HepG2 (cell line): ENCODE results near the gene SYPL2. TPM values are rescaled to one million over a fixed set of nuclear protein-coding genes. Genes with fewer than 3 reads are reported as not detected.

Source experiments
- BRCA1 ChIP-seq: sonication (generic); formaldehyde crosslinking; IDR thresholded peaks from 2 replicates; pipeline ENCODE4 v1.4.0; 2020; ENCODE audit warnings: missing genetic modification reagents
- CENPX ChIP-seq: sonication (generic); formaldehyde crosslinking; IDR thresholded peaks from 2 replicates; pipeline ENCODE4 v1.9.0; 2021; ENCODE audit warnings: mild to moderate bottlenecking, missing genetic modification reagents, moderate library complexity
- CREM ChIP-seq, 2 experiments: sonication (generic) in 1 of 2; formaldehyde crosslinking in 1 of 2; IDR thresholded peaks; 2 replicates each; pipeline versions ENCODE4 v1.4.0 to v1.6.1; 2016 to 2020; ENCODE audit warnings: antibody characterized with exemption in 1 of 2, mild to moderate bottlenecking in 1 of 2, missing genetic modification reagents in 1 of 2
- IRX3 ChIP-seq: sonication (generic); formaldehyde crosslinking; IDR thresholded peaks from 2 replicates; pipeline ENCODE4 v1.8.1; 2023; ENCODE audit warnings: mild to moderate bottlenecking, low read depth, missing genetic modification reagents, borderline replicate concordance
- KLF6 ChIP-seq: IDR thresholded peaks from 2 replicates; pipeline ENCODE4 v1.8.0; 2016; ENCODE audit warnings: missing biosample characterization, missing genetic modification reagents
- PTBP1 ChIP-seq: fragments of 200-400 bp; formaldehyde crosslinking; IDR thresholded peaks from 2 replicates; pipeline ENCODE4 v1.6.1; 2018; ENCODE audit warnings: low read length, low read depth; ENCODE audit not compliant: poor library complexity, severe bottlenecking
- RARA ChIP-seq: IDR thresholded peaks from 2 replicates; pipeline ENCODE4 v1.6.1; 2016; ENCODE audit warnings: missing genetic modification reagents, missing compliant biosample characterization
- RBFOX2 ChIP-seq: fragments of 200-400 bp; formaldehyde crosslinking; IDR thresholded peaks from 2 replicates; pipeline ENCODE4 v1.6.1; 2017; ENCODE audit warnings: low read depth, mild to moderate bottlenecking, low read length
- SAP130 ChIP-seq: IDR thresholded peaks from 2 replicates; pipeline ENCODE4 v1.6.1; 2016; ENCODE audit warnings: low read depth
- SKI ChIP-seq: fragments of 450-650 bp; IDR thresholded peaks from one replicate; pipeline ENCODE4 v1.6.1; 2018; ENCODE audit warnings: mild to moderate bottlenecking; ENCODE audit not compliant: partially characterized antibody
- SMAD1 ChIP-seq: sonication (generic); formaldehyde crosslinking; IDR thresholded peaks from 2 replicates; pipeline ENCODE4 v1.4.0; 2020; ENCODE audit warnings: missing genetic modification reagents, low read depth, mild to moderate bottlenecking, borderline replicate concordance
- SRSF9 ChIP-seq: fragments of 200-400 bp; formaldehyde crosslinking; IDR thresholded peaks from 2 replicates; pipeline ENCODE4 v1.6.1; 2018; ENCODE audit warnings: borderline replicate concordance, mild to moderate bottlenecking, low read depth, low read length; ENCODE audit not compliant: insufficient read depth, poor library complexity, severe bottlenecking
- ZBTB37 ChIP-seq: sonication (generic); formaldehyde crosslinking; IDR thresholded peaks from 2 replicates; pipeline ENCODE4 v1.4.0; 2020; ENCODE audit warnings: mild to moderate bottlenecking, missing genetic modification reagents
- ZNF17 ChIP-seq: sonication (generic); formaldehyde crosslinking; IDR thresholded peaks from 2 replicates; pipeline ENCODE4 v1.5.0; 2020; ENCODE audit warnings: mild to moderate bottlenecking, missing genetic modification reagents
- polyA plus RNA-seq, 8 experiments: library from polyadenylated mRNA; depleted of rRNA in 3 of 8; stranded (reverse) in 7 of 8; unstranded in 1 of 8; fragments of >200 nt; fragmentation: Illumina TruSeq in 4 of 8; extraction: Trizol in 4 of 8; gene quantifications; 2 replicates each; pipeline versions ENCODE4 v1.2.1 to v1.2.3, GENCODE V29; 2011 to 2016; ENCODE audit warnings: low read depth in 4 of 8, missing spikeins in 1 of 8, mixed read lengths in 1 of 8; ENCODE audit not compliant: insufficient read depth in 1 of 8
- total RNA-seq, 5 experiments: library from RNA; depleted of rRNA; stranded (reverse); fragments of >200 nt; fragmentation: Illumina TruSeq; extraction: Trizol; gene quantifications; 2 replicates each; pipeline ENCODE4 v1.2.3, GENCODE V29; 2016; ENCODE audit warnings: low read depth in 1 of 5
- TF ChIP-seq, protein P1 (sequence below): sonication (generic); formaldehyde crosslinking; IDR thresholded peaks from 2 replicates; pipeline ENCODE4 v1.5.0; 2020; ENCODE audit warnings: mild to moderate bottlenecking, missing genetic modification reagents, borderline replicate concordance
- TF ChIP-seq, protein P2 (sequence below): IDR thresholded peaks from 2 replicates; pipeline ENCODE4 v1.6.1; 2016; ENCODE audit warnings: low read depth, missing genetic modification reagents, missing compliant biosample characterization
- TF ChIP-seq, protein P3 (sequence below): sonication (generic); formaldehyde crosslinking; IDR thresholded peaks from 2 replicates; pipeline ENCODE4 v1.8.1; 2023; ENCODE audit warnings: mild to moderate bottlenecking, missing genetic modification reagents, borderline replicate concordance

SYPL2 gene
- total and polyA plus RNA-seq, 2 of the 13 experiments (the other 11 are each of a cell fraction or from before 2014, with no cell fraction given): 0.17 to 0.24 TPM

DNA sequence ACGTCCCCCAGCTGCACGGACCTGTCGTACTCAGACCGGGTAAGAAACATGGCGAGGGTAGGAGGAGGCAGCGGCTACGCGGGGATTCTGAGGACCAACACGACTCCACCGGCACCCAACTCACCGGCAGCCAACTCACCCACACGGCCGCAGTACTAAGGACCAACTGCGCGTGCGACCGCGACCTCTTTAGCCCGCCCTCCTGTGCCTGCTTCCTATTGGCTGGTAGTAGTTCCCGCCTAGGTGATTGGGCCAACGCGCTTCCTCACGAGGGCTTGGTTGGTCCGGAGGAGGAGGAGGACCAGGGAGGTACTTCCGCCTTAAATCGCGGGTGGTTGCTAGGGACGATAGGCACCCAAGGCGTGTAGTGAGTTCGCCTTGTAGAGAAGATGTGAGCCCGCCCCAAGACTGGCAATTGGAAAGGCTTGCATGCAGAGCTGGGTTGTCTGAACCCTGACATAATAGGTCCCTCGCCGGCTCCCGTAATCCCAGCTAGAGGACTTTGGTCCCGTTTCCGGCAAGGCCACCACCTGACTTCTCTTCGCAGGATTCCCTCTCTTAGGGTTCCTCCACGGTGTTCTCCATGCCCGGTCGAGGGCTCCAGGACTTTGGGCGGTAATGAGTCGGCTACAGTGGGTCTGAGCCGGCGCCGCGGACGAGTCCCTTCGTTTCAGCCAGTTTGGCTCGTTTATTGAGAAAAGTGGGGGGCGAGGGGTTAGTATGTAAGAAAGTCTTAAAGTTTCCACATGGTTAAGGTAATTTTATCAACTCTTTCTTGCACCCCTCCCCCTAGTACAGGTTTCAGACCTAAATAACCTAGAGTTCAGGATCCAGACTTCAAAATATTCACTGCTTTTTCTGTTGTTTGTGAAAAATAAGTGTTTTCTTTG is 39.8 kb upstream of the SYPL2 start, which contains the start of gene PSMA5 (continued):
- TF ChIP-seq, protein P1, sequence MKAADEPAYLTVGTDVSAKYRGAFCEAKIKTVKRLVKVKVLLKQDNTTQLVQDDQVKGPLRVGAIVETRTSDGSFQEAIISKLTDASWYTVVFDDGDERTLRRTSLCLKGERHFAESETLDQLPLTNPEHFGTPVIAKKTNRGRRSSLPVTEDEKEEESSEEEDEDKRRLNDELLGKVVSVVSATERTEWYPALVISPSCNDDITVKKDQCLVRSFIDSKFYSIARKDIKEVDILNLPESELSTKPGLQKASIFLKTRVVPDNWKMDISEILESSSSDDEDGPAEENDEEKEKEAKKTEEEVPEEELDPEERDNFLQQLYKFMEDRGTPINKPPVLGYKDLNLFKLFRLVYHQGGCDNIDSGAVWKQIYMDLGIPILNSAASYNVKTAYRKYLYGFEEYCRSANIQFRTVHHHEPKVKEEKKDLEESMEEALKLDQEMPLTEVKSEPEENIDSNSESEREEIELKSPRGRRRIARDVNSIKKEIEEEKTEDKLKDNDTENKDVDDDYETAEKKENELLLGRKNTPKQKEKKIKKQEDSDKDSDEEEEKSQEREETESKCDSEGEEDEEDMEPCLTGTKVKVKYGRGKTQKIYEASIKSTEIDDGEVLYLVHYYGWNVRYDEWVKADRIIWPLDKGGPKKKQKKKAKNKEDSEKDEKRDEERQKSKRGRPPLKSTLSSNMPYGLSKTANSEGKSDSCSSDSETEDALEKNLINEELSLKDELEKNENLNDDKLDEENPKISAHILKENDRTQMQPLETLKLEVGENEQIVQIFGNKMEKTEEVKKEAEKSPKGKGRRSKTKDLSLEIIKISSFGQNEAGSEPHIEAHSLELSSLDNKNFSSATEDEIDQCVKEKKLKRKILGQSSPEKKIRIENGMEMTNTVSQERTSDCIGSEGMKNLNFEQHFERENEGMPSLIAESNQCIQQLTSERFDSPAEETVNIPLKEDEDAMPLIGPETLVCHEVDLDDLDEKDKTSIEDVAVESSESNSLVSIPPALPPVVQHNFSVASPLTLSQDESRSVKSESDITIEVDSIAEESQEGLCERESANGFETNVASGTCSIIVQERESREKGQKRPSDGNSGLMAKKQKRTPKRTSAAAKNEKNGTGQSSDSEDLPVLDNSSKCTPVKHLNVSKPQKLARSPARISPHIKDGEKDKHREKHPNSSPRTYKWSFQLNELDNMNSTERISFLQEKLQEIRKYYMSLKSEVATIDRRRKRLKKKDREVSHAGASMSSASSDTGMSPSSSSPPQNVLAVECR: peak; percentile 92; the same call in 1 of the 2 replicates
- TF ChIP-seq ZBTB37 (CRISPR knock-in tag) (no peak; the same call in 1 of the 2 replicates), SMAD1 (CRISPR knock-in tag) (no peak), BRCA1 (CRISPR knock-in tag) (no peak), SKI (no peak), RBFOX2 (peak; percentile 93), SRSF9 (no peak), CREM (IDR thresholded peaks at IDR 0.05) (peak; percentile 80), CREM (CRISPR knock-in tag; IDR thresholded peaks at IDR 0.05) (no peak), SAP130 (CRISPR knock-in tag) (peak; percentile 87), CENPX (CRISPR knock-in tag) (no peak), PTBP1 (no peak), ZNF17 (CRISPR knock-in tag) (no peak), IRX3 (no peak), RARA (CRISPR knock-in tag) (peak; percentile 39; the same call in 1 of the 2 replicates), KLF6 (CRISPR knock-in tag) (no peak; the same call in 1 of the 2 replicates)
- TF ChIP-seq, protein P2, sequence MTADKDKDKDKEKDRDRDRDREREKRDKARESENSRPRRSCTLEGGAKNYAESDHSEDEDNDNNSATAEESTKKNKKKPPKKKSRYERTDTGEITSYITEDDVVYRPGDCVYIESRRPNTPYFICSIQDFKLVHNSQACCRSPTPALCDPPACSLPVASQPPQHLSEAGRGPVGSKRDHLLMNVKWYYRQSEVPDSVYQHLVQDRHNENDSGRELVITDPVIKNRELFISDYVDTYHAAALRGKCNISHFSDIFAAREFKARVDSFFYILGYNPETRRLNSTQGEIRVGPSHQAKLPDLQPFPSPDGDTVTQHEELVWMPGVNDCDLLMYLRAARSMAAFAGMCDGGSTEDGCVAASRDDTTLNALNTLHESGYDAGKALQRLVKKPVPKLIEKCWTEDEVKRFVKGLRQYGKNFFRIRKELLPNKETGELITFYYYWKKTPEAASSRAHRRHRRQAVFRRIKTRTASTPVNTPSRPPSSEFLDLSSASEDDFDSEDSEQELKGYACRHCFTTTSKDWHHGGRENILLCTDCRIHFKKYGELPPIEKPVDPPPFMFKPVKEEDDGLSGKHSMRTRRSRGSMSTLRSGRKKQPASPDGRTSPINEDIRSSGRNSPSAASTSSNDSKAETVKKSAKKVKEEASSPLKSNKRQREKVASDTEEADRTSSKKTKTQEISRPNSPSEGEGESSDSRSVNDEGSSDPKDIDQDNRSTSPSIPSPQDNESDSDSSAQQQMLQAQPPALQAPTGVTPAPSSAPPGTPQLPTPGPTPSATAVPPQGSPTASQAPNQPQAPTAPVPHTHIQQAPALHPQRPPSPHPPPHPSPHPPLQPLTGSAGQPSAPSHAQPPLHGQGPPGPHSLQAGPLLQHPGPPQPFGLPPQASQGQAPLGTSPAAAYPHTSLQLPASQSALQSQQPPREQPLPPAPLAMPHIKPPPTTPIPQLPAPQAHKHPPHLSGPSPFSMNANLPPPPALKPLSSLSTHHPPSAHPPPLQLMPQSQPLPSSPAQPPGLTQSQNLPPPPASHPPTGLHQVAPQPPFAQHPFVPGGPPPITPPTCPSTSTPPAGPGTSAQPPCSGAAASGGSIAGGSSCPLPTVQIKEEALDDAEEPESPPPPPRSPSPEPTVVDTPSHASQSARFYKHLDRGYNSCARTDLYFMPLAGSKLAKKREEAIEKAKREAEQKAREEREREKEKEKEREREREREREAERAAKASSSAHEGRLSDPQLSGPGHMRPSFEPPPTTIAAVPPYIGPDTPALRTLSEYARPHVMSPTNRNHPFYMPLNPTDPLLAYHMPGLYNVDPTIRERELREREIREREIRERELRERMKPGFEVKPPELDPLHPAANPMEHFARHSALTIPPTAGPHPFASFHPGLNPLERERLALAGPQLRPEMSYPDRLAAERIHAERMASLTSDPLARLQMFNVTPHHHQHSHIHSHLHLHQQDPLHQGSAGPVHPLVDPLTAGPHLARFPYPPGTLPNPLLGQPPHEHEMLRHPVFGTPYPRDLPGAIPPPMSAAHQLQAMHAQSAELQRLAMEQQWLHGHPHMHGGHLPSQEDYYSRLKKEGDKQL (CRISPR knock-in tag): no peak
- TF ChIP-seq, protein P3, sequence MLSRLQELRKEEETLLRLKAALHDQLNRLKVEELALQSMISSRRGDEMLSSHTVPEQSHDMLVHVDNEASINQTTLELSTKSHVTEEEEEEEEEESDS (CRISPR knock-in tag): no peak
